Activated gamma-delta T cell treated with Interleukin-2 at 50 U/mL for 16 hours (primary cell): ENCODE results near the gene EDEM1.

Source experiments
- DNase-seq: peaks from one replicate; pipeline ENCODE4 v3.0.0-alpha.2; 2020

The EDEM1 gene

DNA sequence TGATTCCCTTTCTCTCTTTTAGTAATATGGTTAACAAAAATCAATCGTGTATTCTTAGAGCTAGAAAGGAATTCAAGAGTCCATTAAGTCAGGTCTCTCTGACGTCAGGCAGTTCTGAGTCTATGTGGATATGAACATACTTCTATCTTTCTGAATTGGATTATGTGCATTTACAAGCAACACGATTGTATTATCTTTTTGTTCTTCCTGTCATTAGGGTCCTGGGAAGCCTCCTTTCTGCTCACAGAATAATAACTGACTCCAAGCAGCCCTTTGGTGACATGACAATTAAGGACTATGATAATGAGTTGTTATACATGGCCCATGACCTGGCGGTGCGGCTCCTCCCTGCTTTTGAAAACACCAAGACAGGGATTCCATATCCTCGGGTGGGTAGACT lies 14.0 kb downstream of the EDEM1 start:
- no peak for DNase-seq

DNA sequence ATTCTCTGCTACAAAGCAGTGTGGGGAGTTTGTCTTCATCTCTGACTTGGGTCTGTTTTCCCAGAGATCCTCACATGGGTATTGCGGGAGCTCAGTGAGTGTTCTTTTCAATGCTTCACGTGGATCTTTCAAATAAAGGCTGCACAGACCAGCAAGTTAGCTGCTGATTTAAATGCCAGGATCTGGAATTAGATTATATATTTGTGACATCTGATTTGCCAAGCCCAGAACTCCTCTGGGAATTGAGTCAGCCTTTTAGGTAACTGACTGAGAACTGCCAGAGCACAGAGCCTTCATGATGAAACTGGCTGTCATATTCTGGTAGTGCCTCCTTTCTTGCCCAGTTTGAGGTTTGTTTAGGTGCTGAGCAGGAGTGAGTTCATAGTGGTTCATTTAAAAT lies 14.7 kb downstream of the EDEM1 start:
- no peak for DNase-seq

DNA sequence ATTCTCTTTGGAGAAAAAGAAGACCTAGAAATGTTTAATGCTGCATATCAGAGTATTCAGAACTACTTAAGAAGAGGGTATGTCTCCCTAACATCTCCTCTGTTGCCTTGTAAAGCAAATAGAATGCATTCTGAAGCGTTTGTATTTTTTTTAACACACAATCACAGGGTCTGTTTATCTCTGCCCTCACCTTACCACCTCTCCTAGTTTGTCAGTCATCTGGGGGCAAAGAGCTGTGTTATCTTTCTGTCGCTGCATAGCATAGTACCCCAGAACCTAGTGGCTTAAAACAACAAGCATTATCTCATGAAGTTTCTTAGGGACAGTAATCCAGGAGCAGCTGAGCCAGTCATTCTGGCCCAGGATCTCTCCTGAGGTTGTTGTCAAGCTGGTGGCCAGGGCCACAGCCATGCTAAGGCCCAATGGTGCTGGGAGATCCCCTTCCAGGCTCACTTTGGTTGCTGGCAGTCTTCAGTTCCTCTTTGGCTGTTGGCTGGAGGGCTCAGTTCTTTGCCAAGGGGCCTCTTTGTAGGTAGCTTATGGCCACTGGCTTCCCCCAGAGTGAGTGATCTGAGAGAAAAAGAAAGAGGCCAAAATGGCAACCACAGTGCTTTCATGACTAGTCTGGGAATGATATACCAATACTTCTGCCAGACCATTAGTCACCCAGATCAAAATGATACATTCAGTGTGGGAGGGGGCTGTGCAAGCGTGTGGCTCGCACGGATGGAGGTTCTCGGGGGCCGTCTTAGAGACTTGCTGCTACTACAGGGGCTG lies 17.8 kb downstream of the EDEM1 start:
- DNase-seq, result no peak

- no peak for DNase-seq
Measured at GRCh38 chr3:5210926-5211325, 23.4 kb downstream of the EDEM1 start.

DNA sequence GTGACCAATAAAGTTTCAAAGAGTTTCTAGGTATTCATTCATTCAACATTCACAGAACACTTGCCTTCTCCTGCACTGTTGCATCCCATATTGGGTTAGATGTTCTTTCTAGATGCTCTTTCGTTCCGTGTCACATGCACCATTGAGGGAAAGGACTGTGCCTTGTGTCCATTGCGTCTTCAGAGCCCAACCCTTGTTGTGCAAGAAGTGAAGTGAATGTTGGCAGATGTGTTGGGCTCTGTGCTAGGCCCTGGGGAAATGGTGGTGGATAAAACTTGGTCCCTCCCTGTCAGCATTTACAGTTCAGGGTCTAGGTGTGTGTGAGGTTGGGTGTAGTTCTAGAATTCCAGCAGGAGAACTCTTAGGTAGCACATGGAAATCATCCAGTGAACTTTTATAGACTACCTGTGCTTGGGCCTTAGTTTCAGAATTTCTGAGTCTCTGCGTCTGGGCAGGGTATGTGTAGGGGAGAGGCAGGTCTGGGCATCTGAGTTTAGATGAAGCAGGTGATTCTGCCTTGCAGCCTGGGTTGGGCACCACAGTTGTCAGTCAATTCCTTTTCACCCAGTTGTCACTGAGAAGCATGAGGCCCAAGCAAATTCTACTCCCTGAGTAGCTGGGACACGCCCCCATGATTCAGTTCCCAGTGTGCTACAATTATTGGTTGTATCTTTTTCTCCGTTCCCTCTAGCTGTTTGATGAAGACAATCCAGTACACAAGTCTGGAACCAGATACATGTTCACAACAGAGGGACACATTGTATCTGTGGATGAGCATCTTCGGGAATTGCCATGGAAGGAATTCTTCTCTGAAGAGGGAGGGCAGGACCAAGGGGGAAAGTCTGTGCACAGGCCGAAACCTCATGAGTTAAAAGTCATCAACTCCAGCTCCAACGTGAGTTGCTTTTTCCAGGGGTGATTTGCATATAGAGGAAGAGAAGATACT lies 25.4 kb downstream of the EDEM1 start:
- no peak for DNase-seq

DNA sequence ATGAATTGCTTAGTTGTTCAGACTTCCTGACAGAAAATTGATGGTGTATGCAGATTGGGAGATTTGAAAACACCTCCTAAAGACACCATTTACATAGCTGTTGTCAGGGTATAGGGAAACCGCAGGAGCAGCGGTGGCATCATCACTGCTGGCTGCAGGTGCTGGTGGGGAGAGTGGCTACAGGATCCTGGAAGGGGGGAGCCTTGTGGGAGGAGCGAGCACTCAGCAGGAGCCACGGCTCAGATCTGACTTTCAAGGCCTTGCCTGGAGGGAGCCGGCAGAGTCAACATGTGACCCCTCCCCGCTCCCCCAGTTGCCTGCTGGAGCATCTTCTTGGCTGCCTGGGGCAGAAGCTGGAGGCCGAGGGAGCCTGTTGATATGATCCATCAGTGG lies 26.1 kb downstream of the EDEM1 start:
- DNase-seq, result no peak

DNA sequence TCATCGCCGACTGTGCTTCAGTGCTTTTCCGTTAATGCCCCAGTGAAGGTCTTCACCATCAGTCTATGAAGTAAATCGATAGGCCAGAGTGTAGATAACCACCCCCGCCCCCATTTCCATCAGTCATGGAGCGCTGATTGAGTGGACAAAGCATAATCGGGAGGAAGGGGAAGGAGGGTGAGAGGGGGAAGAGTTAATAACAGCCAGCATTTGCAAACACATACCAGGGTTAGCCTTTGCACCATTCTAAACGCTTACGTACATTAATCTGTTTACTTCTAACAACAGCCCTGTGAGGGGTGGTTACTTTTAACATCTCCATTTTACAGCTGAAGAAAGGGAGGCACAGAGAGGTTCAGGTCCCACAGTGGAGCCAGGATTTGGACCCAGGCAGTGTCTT lies 26.8 kb downstream of the EDEM1 start:
- no peak for DNase-seq

- DNase-seq, result no peak
Measured at GRCh38 chr3:5217824-5218595, 30.5 kb downstream of the EDEM1 start.

DNA sequence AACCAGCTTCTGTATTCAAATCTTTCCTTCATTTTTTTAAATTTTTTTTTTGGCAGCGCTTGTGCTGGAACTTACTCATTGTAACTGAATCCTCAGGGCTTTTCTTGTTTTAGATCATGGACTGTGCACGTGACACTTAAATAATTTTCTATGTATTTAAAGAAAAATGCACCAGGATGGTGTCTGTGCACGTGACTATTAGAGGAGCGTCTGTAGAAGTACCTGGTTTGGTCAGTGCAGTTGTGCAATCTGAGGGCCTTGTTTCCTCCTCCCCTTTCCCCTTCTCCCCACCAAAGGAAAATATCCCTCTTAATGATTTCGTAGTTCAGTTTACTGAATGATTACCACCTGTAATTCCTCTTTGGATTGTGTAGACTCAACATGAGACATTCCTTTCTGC lies 31.3 kb downstream of the EDEM1 start:
- DNase-seq, result no peak

GRCh38 chr3:5219216-5219615 lies 31.7 kb downstream of the EDEM1 start:
- DNase-seq, result no peak

GRCh38 chr3:5220193-5220592 lies 32.7 kb downstream of the EDEM1 start:
- no peak for DNase-seq

DNA sequence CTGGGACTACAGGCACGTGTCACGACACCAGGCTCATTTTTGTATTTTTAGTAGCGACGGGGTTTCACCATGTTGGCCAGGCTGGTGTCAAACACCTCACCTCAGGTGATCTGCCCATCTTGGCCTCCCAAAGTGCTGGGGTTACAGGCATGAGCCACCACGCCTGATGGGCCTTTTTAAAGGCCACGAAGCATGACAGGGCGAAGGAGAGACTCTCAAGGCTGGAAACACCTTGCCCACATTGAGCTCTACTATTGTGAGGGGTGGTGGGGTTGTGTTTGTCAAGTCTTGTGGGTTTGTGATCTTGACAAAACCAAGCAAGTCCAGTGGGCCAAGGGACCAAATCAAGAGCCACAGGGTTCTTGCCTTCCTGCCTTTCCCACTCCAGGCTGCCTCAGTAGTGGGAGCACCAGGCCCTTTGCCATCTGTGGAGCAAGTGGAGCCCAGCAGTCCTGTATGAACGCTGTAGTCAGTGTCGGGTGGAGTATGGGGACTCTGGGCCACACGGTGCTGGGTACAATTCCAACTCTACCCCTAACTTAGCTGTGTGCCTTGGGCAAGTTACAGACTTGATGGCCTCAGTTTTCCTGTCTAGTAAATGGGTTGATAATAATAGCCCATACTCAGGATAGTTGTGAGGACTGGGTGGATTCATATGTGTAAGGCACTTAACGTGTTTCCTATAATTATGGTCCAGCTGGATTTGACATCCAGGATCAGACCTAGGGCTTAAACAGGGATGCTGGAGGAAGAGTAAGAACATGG lies 33.3 kb downstream of the EDEM1 start:
- no peak for DNase-seq

GRCh38 chr3:5221701-5222100 lies 34.2 kb downstream of the EDEM1 start:
- DNase-seq, result no peak

- DNase-seq, result no peak
Measured at GRCh38 chr3:5222283-5223005, 34.9 kb downstream of the EDEM1 start.

GRCh38 chr3:5226783-5227182 lies 39.3 kb downstream of the EDEM1 start:
- DNase-seq, result no peak

GRCh38 chr3:5227812-5228211 lies 40.3 kb downstream of the EDEM1 start:
- DNase-seq, result no peak

GRCh38 chr3:5229414-5229813 lies 41.9 kb downstream of the EDEM1 start:
- no peak for DNase-seq

GRCh38 chr3:5231074-5231473 lies 43.6 kb downstream of the EDEM1 start:
- no peak for DNase-seq

DNA sequence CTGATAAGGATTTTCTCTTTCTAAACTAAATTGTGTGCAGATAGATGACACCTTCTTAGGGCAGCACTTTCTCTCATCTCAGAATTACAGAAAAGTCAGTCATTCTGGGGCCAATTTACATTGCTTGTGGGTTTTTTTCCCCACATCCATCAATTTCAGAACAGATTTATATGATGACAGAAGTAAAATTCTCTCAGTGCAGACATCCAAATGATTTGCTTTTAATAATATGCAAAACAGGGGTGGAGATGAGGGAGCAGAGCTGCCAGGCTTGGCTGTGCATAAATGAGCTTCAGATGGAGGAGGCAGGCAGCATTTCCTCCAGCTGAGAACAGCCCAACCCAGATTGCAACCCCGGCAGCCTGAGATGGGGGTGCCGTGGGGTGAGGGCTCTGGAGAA lies 44.0 kb downstream of the EDEM1 start:
- no peak for DNase-seq

GRCh38 chr3:5232570-5232969 lies 45.1 kb downstream of the EDEM1 start:
- DNase-seq, result no peak

GRCh38 chr3:5233026-5233425 lies 45.5 kb downstream of the EDEM1 start:
- DNase-seq, result no peak

DNA sequence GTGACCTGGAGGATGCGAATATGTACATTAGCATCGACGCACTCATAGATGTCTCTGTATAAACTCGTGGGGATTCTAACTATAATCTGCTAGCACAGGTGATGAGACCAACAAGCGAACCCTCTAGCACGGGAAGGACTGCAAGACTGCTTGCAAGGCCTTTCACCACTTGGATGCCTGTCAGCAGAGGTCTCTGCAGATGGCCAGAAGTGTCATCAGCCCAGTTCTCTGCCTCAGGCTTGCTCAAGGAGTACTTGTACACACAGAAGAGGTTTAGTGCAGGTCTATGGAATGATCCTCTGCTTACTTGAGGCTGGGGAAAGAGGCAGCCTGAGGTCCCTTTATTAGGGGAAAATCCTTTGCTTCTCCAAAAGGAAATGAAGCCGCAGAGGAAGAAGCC lies 48.1 kb downstream of the EDEM1 start:
- no peak for DNase-seq
